Measurements from ENCODE around the gene CACHD1.

DNA sequence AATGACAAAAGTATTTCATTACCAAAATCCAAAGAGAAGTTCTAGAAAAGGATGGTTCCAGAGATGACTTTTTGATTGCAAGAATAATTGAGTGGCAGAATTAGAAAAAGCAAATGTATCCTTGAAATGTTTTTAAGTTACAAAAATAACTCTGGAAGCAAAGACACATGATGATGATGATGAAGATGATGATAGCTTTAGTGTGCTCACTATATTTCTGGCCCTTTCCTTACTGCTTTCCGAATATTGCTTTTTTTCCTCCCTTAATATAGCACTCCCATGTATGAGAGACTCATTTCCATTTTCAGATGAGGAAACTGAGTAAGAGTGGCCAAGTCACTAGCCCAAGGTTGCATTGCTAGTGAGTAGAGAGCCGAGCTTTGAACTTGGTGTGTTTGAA, 54.7 kb downstream of the CACHD1 start:
- TF ChIP-seq, protein P1, sequence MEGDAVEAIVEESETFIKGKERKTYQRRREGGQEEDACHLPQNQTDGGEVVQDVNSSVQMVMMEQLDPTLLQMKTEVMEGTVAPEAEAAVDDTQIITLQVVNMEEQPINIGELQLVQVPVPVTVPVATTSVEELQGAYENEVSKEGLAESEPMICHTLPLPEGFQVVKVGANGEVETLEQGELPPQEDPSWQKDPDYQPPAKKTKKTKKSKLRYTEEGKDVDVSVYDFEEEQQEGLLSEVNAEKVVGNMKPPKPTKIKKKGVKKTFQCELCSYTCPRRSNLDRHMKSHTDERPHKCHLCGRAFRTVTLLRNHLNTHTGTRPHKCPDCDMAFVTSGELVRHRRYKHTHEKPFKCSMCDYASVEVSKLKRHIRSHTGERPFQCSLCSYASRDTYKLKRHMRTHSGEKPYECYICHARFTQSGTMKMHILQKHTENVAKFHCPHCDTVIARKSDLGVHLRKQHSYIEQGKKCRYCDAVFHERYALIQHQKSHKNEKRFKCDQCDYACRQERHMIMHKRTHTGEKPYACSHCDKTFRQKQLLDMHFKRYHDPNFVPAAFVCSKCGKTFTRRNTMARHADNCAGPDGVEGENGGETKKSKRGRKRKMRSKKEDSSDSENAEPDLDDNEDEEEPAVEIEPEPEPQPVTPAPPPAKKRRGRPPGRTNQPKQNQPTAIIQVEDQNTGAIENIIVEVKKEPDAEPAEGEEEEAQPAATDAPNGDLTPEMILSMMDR (IDR thresholded peaks at IDR 0.05): no peak
- TF ChIP-seq POLR2A (IDR thresholded peaks at IDR 0.05): no peak

Measured in body of pancreas (tissue), 4 donors.